Mesenchymal stem cell (in vitro differentiated cells and primary cell): ENCODE data around the gene ARVCF.

Experiments used
- DNase-seq: peaks from one replicate; pipeline ENCODE4 v3.0.0-alpha.2; 2013
- H2AFZ ChIP-seq: one replicate; pipeline ENCODE4 v1.6.1; 2013; ENCODE audit warnings: low read depth, mild to moderate bottlenecking, control low read depth, inconsistent platforms, low read length, moderate library complexity
- H2AK5ac ChIP-seq: 2 replicates; pipeline ENCODE4 v1.6.1; 2013; ENCODE audit warnings: low read length, moderate library complexity, mild to moderate bottlenecking, inconsistent platforms; ENCODE audit not compliant: severe bottlenecking
- H2BK120ac ChIP-seq: one replicate; pipeline ENCODE4 v1.6.1; 2013; ENCODE audit warnings: low read depth, mild to moderate bottlenecking, inconsistent platforms, low read length, moderate library complexity
- H2BK12ac ChIP-seq, 2 experiments: one replicate each; pipeline ENCODE4 v1.6.1; 2013; ENCODE audit warnings: inconsistent platforms in 2 of 2, low read length in 2 of 2, mild to moderate bottlenecking in 2 of 2, moderate library complexity in 2 of 2, control low read depth in 1 of 2
- H2BK15ac ChIP-seq: one replicate; pipeline ENCODE4 v1.6.1; 2013; ENCODE audit warnings: mild to moderate bottlenecking, low read depth, inconsistent platforms; ENCODE audit not compliant: poor library complexity, severe bottlenecking
- H2BK5ac ChIP-seq: 2 replicates; pipeline ENCODE4 v1.6.1; 2013; ENCODE audit warnings: low read depth, mild to moderate bottlenecking, low read length, control low read depth, inconsistent platforms; ENCODE audit not compliant: poor library complexity, severe bottlenecking
- H3K14ac ChIP-seq, 2 experiments: one replicate each; pipeline ENCODE4 v1.6.1; 2013; ENCODE audit warnings: inconsistent platforms in 2 of 2, low read length in 2 of 2, control low read depth in 1 of 2, mild to moderate bottlenecking in 1 of 2, moderate library complexity in 1 of 2
- H3K18ac ChIP-seq, 2 experiments: one replicate each; pipeline ENCODE4 v1.6.1; 2013; ENCODE audit warnings: inconsistent platforms in 2 of 2, low read length in 2 of 2, control low read depth in 1 of 2, low read depth in 1 of 2, mild to moderate bottlenecking in 1 of 2
- H3K23ac ChIP-seq, 2 experiments: one replicate each; pipeline ENCODE4 v1.6.1; 2013; ENCODE audit warnings: inconsistent platforms in 2 of 2, low read length in 2 of 2, mild to moderate bottlenecking in 2 of 2, moderate library complexity in 2 of 2, control low read depth in 1 of 2
- H3K27ac ChIP-seq: 2 replicates; pipeline ENCODE4 v1.5.1; 2013; ENCODE audit warnings: mild to moderate bottlenecking, moderate library complexity, low read length, control low read depth, inconsistent platforms; ENCODE audit not compliant: poor library complexity, severe bottlenecking
- H3K27me3 ChIP-seq, 2 experiments: 2 replicates each; pipeline versions ENCODE4 v1.6.1 to v1.7.0; 2013; ENCODE audit warnings: low read length in 2 of 2, mild to moderate bottlenecking in 2 of 2, moderate library complexity in 2 of 2, control low read depth in 1 of 2, inconsistent platforms in 1 of 2; ENCODE audit not compliant: control insufficient read depth in 1 of 2, insufficient read depth in 1 of 2
- H3K36me3 ChIP-seq, 2 experiments: 2 replicates each; pipeline versions ENCODE4 v1.6.1 to v1.7.0; 2013; ENCODE audit warnings: low read length in 2 of 2, control low read depth in 1 of 2, inconsistent platforms in 1 of 2, low read depth in 1 of 2, mild to moderate bottlenecking in 1 of 2; ENCODE audit not compliant: insufficient read depth in 2 of 2, control insufficient read depth in 1 of 2
- H3K4ac ChIP-seq, 2 experiments: one replicate each; pipeline ENCODE4 v1.6.1; 2013; ENCODE audit warnings: inconsistent platforms in 2 of 2, low read length in 2 of 2, mild to moderate bottlenecking in 2 of 2, moderate library complexity in 2 of 2, control low read depth in 1 of 2, low read depth in 1 of 2
- H3K4me1 ChIP-seq: 2 replicates; pipeline ENCODE4 v1.6.1; 2013; ENCODE audit warnings: low read depth, low read length, control low read depth; ENCODE audit not compliant: control insufficient read depth, insufficient read depth
- H3K4me2 ChIP-seq: 2 replicates; pipeline ENCODE4 v1.6.1; 2013; ENCODE audit warnings: low read length, mild to moderate bottlenecking, inconsistent platforms; ENCODE audit not compliant: poor library complexity, severe bottlenecking
- H3K4me3 ChIP-seq, 2 experiments: 2 replicates each; pipeline versions ENCODE4 v1.5.1 to v1.7.0; 2013; ENCODE audit warnings: low read length in 2 of 2, mild to moderate bottlenecking in 2 of 2, control low read depth in 1 of 2, low read depth in 1 of 2; ENCODE audit not compliant: insufficient read depth in 1 of 2
- H3K79me1 ChIP-seq: replicated peaks from 2 replicates; pipeline ENCODE4 v1.6.1; 2013; ENCODE audit warnings: mild to moderate bottlenecking, control low read depth, low read length, inconsistent platforms; ENCODE audit not compliant: poor library complexity, severe bottlenecking
- H3K9ac ChIP-seq: 2 replicates; pipeline ENCODE4 v1.7.0; 2013; ENCODE audit warnings: mild to moderate bottlenecking, low read length, moderate library complexity
- H3K9me3 ChIP-seq: 2 replicates; pipeline ENCODE4 v1.7.0; 2013; ENCODE audit warnings: mild to moderate bottlenecking, low read length; ENCODE audit not compliant: control insufficient read depth
- H4K8ac ChIP-seq: one replicate; pipeline ENCODE4 v1.6.1; 2013; ENCODE audit warnings: inconsistent platforms, mild to moderate bottlenecking, low read length, moderate library complexity
- H4K91ac ChIP-seq: one replicate; pipeline ENCODE4 v1.6.1; 2013; ENCODE audit warnings: mild to moderate bottlenecking, low read length, inconsistent platforms
- WGBS: methylation state at CpG from one replicate; pipeline ENCODE4 v1.1.7; 2013; ENCODE audit warnings: mixed read lengths; 5-methylcytosine and 5-hydroxymethylcytosine counted together

The ARVCF gene

DNA sequence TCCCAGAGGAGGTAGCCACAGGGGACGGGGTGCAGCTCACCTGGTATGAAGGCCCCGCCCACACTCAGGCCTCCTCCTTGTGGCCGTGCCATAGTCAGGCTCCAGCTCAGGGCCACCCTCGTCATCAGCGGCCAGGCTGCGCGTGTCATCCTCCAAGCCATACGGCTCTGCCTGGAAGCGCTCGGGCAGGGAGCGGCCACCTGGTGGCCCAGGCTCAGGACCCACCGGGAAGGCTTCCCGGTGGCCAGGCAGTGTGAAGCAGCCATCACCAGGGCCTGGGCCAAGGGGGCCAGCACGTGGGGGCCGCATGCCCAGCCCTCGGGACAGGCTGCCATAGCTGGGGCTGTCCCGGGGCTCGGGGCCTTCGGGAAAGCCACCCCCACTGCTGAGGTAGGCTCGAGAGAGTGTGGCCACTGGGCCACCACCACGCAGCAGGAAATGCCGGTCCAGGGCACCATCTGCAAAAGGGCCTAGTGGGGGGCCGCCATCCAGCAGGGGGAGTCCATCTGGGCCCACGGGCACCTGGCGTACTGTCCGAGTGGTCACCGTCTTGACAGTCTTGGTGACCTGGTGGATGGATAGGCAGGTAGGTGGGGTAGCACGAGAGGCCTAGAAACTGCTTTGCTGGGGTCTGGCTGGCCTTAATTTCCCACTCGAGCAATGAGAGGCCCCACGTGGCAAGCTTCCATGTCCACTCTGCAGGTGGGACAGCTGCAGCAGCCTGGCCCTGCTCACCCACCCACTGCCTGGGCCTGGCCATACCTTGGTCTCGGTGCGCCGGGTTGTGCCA, 35.3 kb downstream of the ARVCF start:
- Histone ChIP-seq H3K23ac (no peak overlapping the region), H2BK120ac (no peak overlapping the region), H3K27ac (no peak overlapping the region), H3K4me3 (no peak overlapping the region), H3K36me3 (peaks cover 5 to 61% of the 10 kb centered on the region in 2 experiments), H2AK5ac (no peak overlapping the region), H3K4ac (no peak overlapping the region), H3K14ac (no peak overlapping the region), H3K4me1 (peaks cover 45% of the 10 kb centered on the region), H3K9ac (no peak overlapping the region), H3K18ac (no peak overlapping the region), H4K8ac (no peak overlapping the region), H3K27me3 (peaks cover 0 to 5% of the 10 kb centered on the region in 2 experiments), H2BK5ac (no peak overlapping the region), H2BK15ac (no peak overlapping the region), H3K79me1 (peaks cover 40% of the 10 kb centered on the region), H4K91ac (no peak overlapping the region), H2AFZ (no peak overlapping the region), H3K4me2 (no peak overlapping the region), H3K9me3 (no peaks in the 10 kb centered on the region), H2BK12ac (no peak overlapping the region)
- no peak for DNase-seq
- 96% methylated on average over 33 of the region's 33 CpGs for WGBS

DNA sequence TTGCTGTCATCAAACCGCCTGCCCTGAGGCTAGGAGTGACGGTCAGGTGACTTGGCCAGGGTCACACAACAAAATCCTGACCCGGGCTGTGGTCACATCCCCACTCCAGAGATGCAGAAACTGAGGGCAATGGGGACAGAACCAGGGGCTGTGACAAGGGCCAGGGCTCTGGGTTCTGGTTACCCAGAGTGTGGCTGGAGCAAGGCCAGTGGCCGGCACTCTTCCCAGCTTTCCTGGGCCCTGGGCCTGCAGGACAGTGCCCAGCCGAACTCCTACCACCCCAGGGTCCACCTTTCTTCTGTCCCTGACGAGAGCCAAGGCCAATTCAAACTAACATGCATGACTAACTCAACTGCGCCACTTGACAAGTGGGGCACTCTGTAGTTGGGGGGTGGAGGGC, 35.9 kb downstream of the ARVCF start:
- Histone ChIP-seq H2BK5ac (no peak overlapping the region), H2AK5ac (no peak overlapping the region), H3K9ac (no peak overlapping the region), H3K27me3 (peaks cover 0 to 8% of the 10 kb centered on the region in 2 experiments), H2AFZ (no peak overlapping the region), H4K8ac (no peak overlapping the region), H3K79me1 (peaks cover 35% of the 10 kb centered on the region), H2BK12ac (no peak overlapping the region), H3K4ac (no peak overlapping the region), H3K4me2 (no peak overlapping the region), H4K91ac (no peak overlapping the region), H3K4me3 (no peak overlapping the region), H3K4me1 (peaks cover 41% of the 10 kb centered on the region), H3K27ac (no peak overlapping the region), H2BK15ac (no peak overlapping the region), H3K23ac (no peak overlapping the region), H3K36me3 (peaks cover 5 to 61% of the 10 kb centered on the region in 2 experiments), H2BK120ac (no peak overlapping the region), H3K14ac (no peak overlapping the region), H3K18ac (no peak overlapping the region), H3K9me3 (no peaks in the 10 kb centered on the region)
- no peak for DNase-seq
- WGBS, result 97% methylated on average over 5 of the region's 7 CpGs

DNA sequence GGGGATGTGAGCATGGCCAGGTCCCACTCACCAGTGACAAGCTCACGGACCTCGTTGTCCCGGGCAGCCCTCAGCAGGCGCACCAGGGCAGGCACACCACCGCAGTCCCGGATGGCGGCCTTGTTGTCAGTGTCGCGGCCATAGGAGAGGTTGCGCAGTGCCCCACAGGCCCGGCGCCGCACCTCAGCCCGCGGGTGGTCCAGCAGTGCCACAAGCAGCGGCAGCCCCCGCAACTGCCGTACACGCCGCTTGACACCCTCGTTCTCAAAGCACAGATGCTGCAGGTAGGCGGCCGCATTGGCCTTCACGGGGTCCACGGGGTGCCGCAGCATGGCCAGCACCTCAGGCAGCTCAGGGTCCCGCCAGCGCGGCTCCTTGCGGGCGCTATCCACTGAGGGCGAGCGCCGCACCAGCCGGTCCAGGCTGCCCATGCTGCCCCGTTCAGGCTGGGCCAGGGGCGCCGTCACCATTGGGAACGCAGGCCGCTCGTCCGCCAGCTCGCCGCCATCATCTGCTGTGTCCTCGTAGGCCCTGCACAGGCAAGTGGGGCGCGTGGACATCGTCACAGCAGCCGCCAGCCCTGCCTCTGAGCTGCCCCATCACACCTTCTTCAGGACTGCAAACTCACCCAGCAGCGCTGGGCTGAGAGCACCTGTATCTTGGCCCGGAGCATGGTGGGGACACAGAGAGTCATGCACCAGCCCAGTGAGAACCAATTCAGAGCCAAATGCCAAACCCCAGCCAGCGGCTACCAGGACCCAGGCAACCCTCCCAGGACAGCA, 36.7 kb downstream of the ARVCF start:
- Histone ChIP-seq H2BK15ac (no peak overlapping the region), H3K18ac (no peak overlapping the region), H4K8ac (no peak overlapping the region), H3K4me3 (no peak overlapping the region), H2AFZ (no peak overlapping the region), H2BK120ac (no peak overlapping the region), H4K91ac (no peak overlapping the region), H3K27ac (no peak overlapping the region), H3K14ac (no peak overlapping the region), H3K4ac (no peak overlapping the region), H2BK12ac (no peak overlapping the region), H3K79me1 (peaks cover 27% of the 10 kb centered on the region), H3K23ac (no peak overlapping the region), H3K36me3 (peaks cover 5 to 61% of the 10 kb centered on the region in 2 experiments), H3K9me3 (no peaks in the 10 kb centered on the region), H3K4me1 (peaks cover 41% of the 10 kb centered on the region), H3K4me2 (no peak overlapping the region), H3K27me3 (peaks cover 0 to 8% of the 10 kb centered on the region in 2 experiments), H3K9ac (no peak overlapping the region), H2BK5ac (no peak overlapping the region), H2AK5ac (no peak overlapping the region)
- DNase-seq, result no peak
- 94% methylated on average over 47 of the region's 52 CpGs for WGBS

DNA sequence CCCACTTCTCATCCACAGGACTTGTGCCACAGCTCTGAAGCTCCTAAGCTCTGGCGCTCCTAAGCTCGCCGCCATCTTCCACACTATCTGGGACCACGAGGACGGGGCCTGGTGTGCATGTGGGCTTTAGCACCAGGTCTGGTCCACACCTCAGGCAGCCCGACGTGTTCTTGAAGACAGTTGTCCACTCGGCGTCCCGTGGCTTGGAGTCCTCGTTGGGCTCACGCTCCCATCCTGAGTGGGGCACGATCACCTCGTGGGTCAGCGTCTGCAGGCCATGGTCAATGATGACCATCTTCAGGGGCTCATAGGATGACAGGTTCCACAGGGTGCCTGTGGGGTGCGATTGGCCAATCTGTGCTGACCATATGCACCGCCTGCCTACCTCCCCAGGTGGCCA, 37.9 kb downstream of the ARVCF start:
- no peaks in the 10 kb centered on the region for H3K9me3 ChIP-seq
- no peak for DNase-seq
- no peak overlapping the region for H3K4ac ChIP-seq
- no peak overlapping the region for H4K91ac ChIP-seq
- no peak overlapping the region for H3K14ac ChIP-seq
- H3K79me1 ChIP-seq, result peaks cover 20% of the 10 kb centered on the region
- no peak overlapping the region for H2BK12ac ChIP-seq
- no peak overlapping the region for H2AFZ ChIP-seq
- no peak overlapping the region for H3K4me3 ChIP-seq
- H3K23ac ChIP-seq, result no peak overlapping the region
- peaks cover 5 to 64% of the 10 kb centered on the region in 2 experiments for H3K36me3 ChIP-seq
- no peak overlapping the region for H2BK5ac ChIP-seq
- H3K18ac ChIP-seq, result no peak overlapping the region
- no peak overlapping the region for H3K4me2 ChIP-seq
- H2BK120ac ChIP-seq, result no peak overlapping the region
- no peak overlapping the region for H3K27ac ChIP-seq
- H2AK5ac ChIP-seq, result no peak overlapping the region
- H4K8ac ChIP-seq, result no peak overlapping the region
- H3K27me3 ChIP-seq, result peaks cover 0 to 8% of the 10 kb centered on the region in 2 experiments
- H3K9ac ChIP-seq, result no peak overlapping the region
- H3K4me1 ChIP-seq, result peaks cover 40% of the 10 kb centered on the region
- WGBS, result 97% methylated on average over 16 of the region's 17 CpGs
- no peak overlapping the region for H2BK15ac ChIP-seq
